22Rv1 (cell line): ENCODE measurements around the gene LYL1.

Source experiments
- H3K27ac ChIP-seq: fragments of 450-650 bp; 2 replicates; pipeline ENCODE4 v1.5.1; 2017
- ZFX ChIP-seq: fragments of 450-650 bp; IDR thresholded peaks from 2 replicates; pipeline ENCODE4 v1.6.1; 2017; ENCODE audit warnings: antibody characterized with exemption, borderline replicate concordance
- TF ChIP-seq, protein P1 (sequence below): fragments of 450-650 bp; IDR thresholded peaks from 2 replicates; pipeline ENCODE4 v1.5.1; 2017; ENCODE audit warnings: mild to moderate bottlenecking

Gene LYL1

GRCh38 chr19:13101590-13102415 is 855 bp downstream of the LYL1 start:
- peak overlapping the region; percentile 33 for H3K27ac ChIP-seq
- no peak for TF ChIP-seq ZFX
- TF ChIP-seq, protein P1, sequence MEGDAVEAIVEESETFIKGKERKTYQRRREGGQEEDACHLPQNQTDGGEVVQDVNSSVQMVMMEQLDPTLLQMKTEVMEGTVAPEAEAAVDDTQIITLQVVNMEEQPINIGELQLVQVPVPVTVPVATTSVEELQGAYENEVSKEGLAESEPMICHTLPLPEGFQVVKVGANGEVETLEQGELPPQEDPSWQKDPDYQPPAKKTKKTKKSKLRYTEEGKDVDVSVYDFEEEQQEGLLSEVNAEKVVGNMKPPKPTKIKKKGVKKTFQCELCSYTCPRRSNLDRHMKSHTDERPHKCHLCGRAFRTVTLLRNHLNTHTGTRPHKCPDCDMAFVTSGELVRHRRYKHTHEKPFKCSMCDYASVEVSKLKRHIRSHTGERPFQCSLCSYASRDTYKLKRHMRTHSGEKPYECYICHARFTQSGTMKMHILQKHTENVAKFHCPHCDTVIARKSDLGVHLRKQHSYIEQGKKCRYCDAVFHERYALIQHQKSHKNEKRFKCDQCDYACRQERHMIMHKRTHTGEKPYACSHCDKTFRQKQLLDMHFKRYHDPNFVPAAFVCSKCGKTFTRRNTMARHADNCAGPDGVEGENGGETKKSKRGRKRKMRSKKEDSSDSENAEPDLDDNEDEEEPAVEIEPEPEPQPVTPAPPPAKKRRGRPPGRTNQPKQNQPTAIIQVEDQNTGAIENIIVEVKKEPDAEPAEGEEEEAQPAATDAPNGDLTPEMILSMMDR, result no peak

GRCh38 chr19:13100841-13101589 is 1.6 kb downstream of the LYL1 start:
- TF ChIP-seq, protein P1, result peak; percentile 15; the same call in 1 of the 2 replicates
- TF ChIP-seq ZFX, result no peak
- peak overlapping the region; percentile 33; the same call in 1 of the 2 replicates for H3K27ac ChIP-seq

DNA sequence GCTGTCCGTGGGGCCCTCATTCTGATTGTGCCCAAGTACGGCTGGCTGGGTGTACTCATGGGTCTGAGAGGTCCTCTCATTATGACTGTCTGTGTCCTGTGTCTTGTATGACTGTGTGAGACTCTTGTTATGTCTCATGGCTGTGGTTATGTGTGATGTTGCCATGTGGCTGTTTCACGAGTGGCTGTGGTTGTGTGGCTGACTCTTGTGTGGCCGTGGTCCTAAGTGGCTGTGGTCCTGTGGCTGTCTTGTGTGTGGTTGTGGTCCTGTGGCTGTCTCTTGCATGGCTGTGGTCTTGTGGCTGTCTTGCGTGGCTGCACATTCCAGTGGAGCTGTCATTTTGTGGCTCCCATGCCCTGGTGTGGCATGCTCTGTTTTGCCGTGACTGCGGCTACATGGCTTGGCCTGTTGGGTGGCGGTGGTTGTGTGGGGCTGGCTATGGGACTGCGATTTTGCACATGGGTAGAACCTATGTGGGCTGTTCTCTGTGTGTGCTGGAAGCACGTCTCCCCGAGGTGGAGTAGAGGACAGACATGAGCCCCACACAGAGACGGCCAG is 2.5 kb downstream of the LYL1 start:
- H3K27ac ChIP-seq, result peak overlapping the region; percentile 40
- TF ChIP-seq ZFX, result no peak
- TF ChIP-seq, protein P1, result no peak

GRCh38 chr19:13099073-13099999 is 3.3 kb downstream of the LYL1 start:
- TF ChIP-seq, protein P1, result no peak
- no peak for TF ChIP-seq ZFX
- peak overlapping the region; percentile 40 for H3K27ac ChIP-seq

DNA sequence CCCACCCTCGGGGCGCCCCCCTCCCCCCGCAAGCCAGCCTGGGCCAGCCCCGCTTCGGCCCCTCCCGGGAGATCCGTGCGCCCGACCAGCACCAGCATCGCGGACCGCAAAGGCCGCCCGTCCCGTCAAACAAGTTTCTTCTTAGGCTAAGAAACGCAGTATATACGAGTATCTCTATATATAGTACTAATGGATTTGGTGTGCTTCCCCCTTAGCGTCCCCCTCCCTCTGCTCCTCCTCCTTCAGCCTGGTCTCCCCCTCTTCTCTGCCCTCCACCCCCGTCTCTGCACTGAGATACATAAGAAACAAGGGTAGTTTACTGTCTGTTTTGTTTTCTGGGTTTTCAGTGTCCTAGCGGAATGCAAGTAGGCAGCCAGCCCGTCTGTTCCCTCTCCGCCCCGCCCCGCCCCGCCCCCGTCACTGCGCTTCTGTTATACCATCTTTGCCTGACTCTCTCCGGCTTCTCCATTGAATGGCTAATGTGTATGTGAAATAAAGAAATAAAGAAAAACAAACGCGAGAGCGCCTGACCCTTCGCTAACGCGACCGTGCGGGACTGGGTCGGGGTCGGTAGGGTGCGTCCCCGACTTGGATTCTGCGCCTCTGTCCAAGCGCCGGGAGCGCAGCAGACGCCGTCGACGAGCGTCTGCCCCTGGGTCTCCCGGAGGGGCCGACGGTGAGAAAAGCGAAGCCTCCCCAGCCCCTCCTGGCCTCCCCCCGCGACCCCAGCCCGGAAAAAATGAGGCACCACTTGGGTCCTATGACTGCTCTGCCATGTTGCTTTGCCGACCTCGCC is 4.2 kb downstream of the LYL1 start:
- peak overlapping the region; percentile 20; the same call in 1 of the 2 replicates for H3K27ac ChIP-seq
- TF ChIP-seq, protein P1, result no peak
- no peak for TF ChIP-seq ZFX
